ENCODE data around the gene PHACTR1. TPM values are rescaled to one million over a fixed set of nuclear protein-coding genes. Genes with fewer than 3 reads are reported as not detected.

The PHACTR1 gene
- total and polyA plus RNA-seq, 3 donors from 2014 or later, result 5.1 to 7.6 (median 6.5) TPM

- Histone ChIP-seq H3K27me3 (no peaks in the 10 kb centered on the region), H3K9me3 (no peaks in the 10 kb centered on the region), H3K4me3 (no peak overlapping the region), H3K4me1 (no peaks in the 10 kb centered on the region), H3K36me3 (ENCODE audit: low read depth, missing control alignments) (no peaks in the 10 kb centered on the region), H3K27ac (no peak overlapping the region)
- no peak for DNase-seq
- 84 to 91% methylated on average over 5 of the region's 5 CpGs for WGBS, 2 donors
- intact Hi-C loops (cut with DNase I; ENCODE audit: low total_unique reads), result no loop called here
- TF ChIP-seq, protein P1, sequence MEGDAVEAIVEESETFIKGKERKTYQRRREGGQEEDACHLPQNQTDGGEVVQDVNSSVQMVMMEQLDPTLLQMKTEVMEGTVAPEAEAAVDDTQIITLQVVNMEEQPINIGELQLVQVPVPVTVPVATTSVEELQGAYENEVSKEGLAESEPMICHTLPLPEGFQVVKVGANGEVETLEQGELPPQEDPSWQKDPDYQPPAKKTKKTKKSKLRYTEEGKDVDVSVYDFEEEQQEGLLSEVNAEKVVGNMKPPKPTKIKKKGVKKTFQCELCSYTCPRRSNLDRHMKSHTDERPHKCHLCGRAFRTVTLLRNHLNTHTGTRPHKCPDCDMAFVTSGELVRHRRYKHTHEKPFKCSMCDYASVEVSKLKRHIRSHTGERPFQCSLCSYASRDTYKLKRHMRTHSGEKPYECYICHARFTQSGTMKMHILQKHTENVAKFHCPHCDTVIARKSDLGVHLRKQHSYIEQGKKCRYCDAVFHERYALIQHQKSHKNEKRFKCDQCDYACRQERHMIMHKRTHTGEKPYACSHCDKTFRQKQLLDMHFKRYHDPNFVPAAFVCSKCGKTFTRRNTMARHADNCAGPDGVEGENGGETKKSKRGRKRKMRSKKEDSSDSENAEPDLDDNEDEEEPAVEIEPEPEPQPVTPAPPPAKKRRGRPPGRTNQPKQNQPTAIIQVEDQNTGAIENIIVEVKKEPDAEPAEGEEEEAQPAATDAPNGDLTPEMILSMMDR (IDR thresholded peaks at IDR 0.05), result no peak
- TF ChIP-seq POLR2A (IDR thresholded peaks at IDR 0.05), result no peak
Observed at GRCh38 chr6:12976366-12976765, 259.8 kb downstream of the PHACTR1 start.

- Histone ChIP-seq H3K4me3 (no peak overlapping the region), H3K27ac (no peak overlapping the region), H3K27me3 (no peaks in the 10 kb centered on the region), H3K4me1 (no peaks in the 10 kb centered on the region), H3K9me3 (no peaks in the 10 kb centered on the region), H3K36me3 (ENCODE audit: low read depth, missing control alignments) (no peaks in the 10 kb centered on the region)
- WGBS, 2 donors, result 85 to 100% methylated on average over 3 of the region's 3 CpGs
- DNase-seq, result no peak
- no peak for TF ChIP-seq POLR2A (IDR thresholded peaks at IDR 0.05)
- TF ChIP-seq, protein P1 (IDR thresholded peaks at IDR 0.05), result no peak
- intact Hi-C loops (cut with DNase I; ENCODE audit: low total_unique reads), result no loop called here
Observed at GRCh38 chr6:12977206-12977605, 260.6 kb downstream of the PHACTR1 start.

GRCh38 chr6:12977806-12978205, 261.2 kb downstream of the PHACTR1 start:
- Histone ChIP-seq H3K36me3 (ENCODE audit: low read depth, missing control alignments) (no peaks in the 10 kb centered on the region), H3K4me1 (no peaks in the 10 kb centered on the region), H3K27ac (no peak overlapping the region), H3K9me3 (no peaks in the 10 kb centered on the region), H3K27me3 (no peaks in the 10 kb centered on the region), H3K4me3 (no peak overlapping the region)
- intact Hi-C loops (cut with DNase I; ENCODE audit: low total_unique reads), result no loop called here
- no peak for TF ChIP-seq POLR2A (IDR thresholded peaks at IDR 0.05)
- DNase-seq, result no peak
- WGBS, 2 donors, result 83% methylated on average over 4 of the region's 4 CpGs

GRCh38 chr6:12980741-12981140, 264.2 kb downstream of the PHACTR1 start:
- Histone ChIP-seq H3K27ac (no peak overlapping the region), H3K9me3 (no peaks in the 10 kb centered on the region), H3K27me3 (no peaks in the 10 kb centered on the region), H3K4me1 (no peaks in the 10 kb centered on the region), H3K36me3 (ENCODE audit: low read depth, missing control alignments) (no peaks in the 10 kb centered on the region), H3K4me3 (no peak overlapping the region)
- intact Hi-C loops (cut with DNase I; ENCODE audit: low total_unique reads), result no loop called here
- TF ChIP-seq POLR2A (IDR thresholded peaks at IDR 0.05), result no peak
- TF ChIP-seq, protein P1 (IDR thresholded peaks at IDR 0.05), result no peak
- no peak for DNase-seq
- 91 to 94% methylated on average over 4 of the region's 4 CpGs for WGBS, 2 donors

- 93 to 94% methylated on average over 2 of the region's 2 CpGs for WGBS, 2 donors
- H3K27me3 ChIP-seq, result no peaks in the 10 kb centered on the region
- no peak overlapping the region for H3K27ac ChIP-seq
- TF ChIP-seq, protein P1 (IDR thresholded peaks at IDR 0.05), result no peak
- TF ChIP-seq POLR2A (IDR thresholded peaks at IDR 0.05), result no peak
- no peak for DNase-seq
- no peaks in the 10 kb centered on the region for H3K9me3 ChIP-seq
- no peak overlapping the region for H3K4me3 ChIP-seq
- H3K4me1 ChIP-seq, result no peaks in the 10 kb centered on the region
- intact Hi-C loops (cut with DNase I; ENCODE audit: low total_unique reads), result no loop called here
- H3K36me3 ChIP-seq (ENCODE audit: low read depth, missing control alignments), result no peaks in the 10 kb centered on the region
Observed at GRCh38 chr6:12984776-12985175, 268.2 kb downstream of the PHACTR1 start.

Measured in testis (tissue), 3 donors.